IMR-90 (cell line): ENCODE results near the gene SPTSSB. TPM values are rescaled to one million over a fixed set of nuclear protein-coding genes. Genes with fewer than 3 reads are reported as not detected.

Source experiments
- ATAC-seq: fragments of 200-7000 bp; cut with Tn5 transposase; 2 replicates; pipeline ENCODE4 v1.9.1; 2020; ENCODE audit warnings: low read depth, mild to moderate bottlenecking, moderate library complexity
- BruUV-seq: library from RNA; stranded (reverse); fragments of 400-500 nt; replicated peaks from 2 replicates; lab custom pipeline; 2021; lab: Mats Ljungman, UMichigan
- CTCF ChIA-PET: fragments of 300-600 bp; formaldehyde crosslinking; extraction: SDS; loops from one replicate; lab custom pipeline; 2021; ENCODE audit warnings: antibody characterized with exemption; lab: Yijun Ruan, JAX
- POLR2A ChIA-PET: fragments of 300-600 bp; sonication (Branson Sonifier 250); formaldehyde crosslinking; loops from one replicate; lab custom pipeline; 2022; ENCODE audit warnings: antibody characterized with exemption; ENCODE audit not compliant: unreplicated experiment; lab: Charles Lee
- DNase-seq: peaks from one replicate; pipeline ENCODE4 v3.0.0; 2013
- H2AFZ ChIP-seq: replicated peaks from 2 replicates; pipeline ENCODE3; 2013; ENCODE audit warnings: low read length, mild to moderate bottlenecking; ENCODE audit not compliant: poor library complexity
- H2AK5ac ChIP-seq: 2 replicates; pipeline ENCODE4 v1.6.1; 2013; ENCODE audit warnings: low read depth, low read length, inconsistent platforms
- H2AK9ac ChIP-seq: replicated peaks from 2 replicates; pipeline ENCODE3; 2013; ENCODE audit warnings: mild to moderate bottlenecking, low read depth, low read length, moderate library complexity; ENCODE audit not compliant: poor library complexity
- H2BK120ac ChIP-seq: 2 replicates; pipeline ENCODE4 v1.6.1; 2013; ENCODE audit warnings: low read depth, low read length, inconsistent platforms
- H2BK15ac ChIP-seq: 3 replicates; pipeline ENCODE4 v1.6.1; 2013; ENCODE audit warnings: low read depth, low read length, inconsistent platforms
- H2BK20ac ChIP-seq: 2 replicates; pipeline ENCODE4 v1.6.1; 2013; ENCODE audit warnings: low read depth, mild to moderate bottlenecking, inconsistent platforms, low read length, moderate library complexity
- H2BK5ac ChIP-seq: 2 replicates; pipeline ENCODE4 v1.6.1; 2013; ENCODE audit warnings: mild to moderate bottlenecking, low read depth, low read length, inconsistent platforms; ENCODE audit not compliant: poor library complexity, severe bottlenecking
- H3K14ac ChIP-seq: replicated peaks from 2 replicates; pipeline ENCODE4 v1.6.1; 2013; ENCODE audit warnings: low read depth, low read length, inconsistent platforms
- H3K18ac ChIP-seq: 2 replicates; pipeline ENCODE4 v1.6.1; 2013; ENCODE audit warnings: low read depth, low read length, control low read depth
- H3K23ac ChIP-seq: 2 replicates; pipeline ENCODE4 v1.6.1; 2013; ENCODE audit warnings: low read depth, low read length, inconsistent platforms
- H3K27ac ChIP-seq: 2 replicates; pipeline ENCODE4 v1.5.1; 2013; ENCODE audit warnings: mild to moderate bottlenecking, control low read depth, low read length; ENCODE audit not compliant: insufficient read depth
- H3K27me3 ChIP-seq: 2 replicates; pipeline ENCODE4 v1.6.1; 2013; ENCODE audit warnings: low read length; ENCODE audit not compliant: control insufficient read depth, insufficient read depth
- H3K36me3 ChIP-seq: 2 replicates; pipeline ENCODE4 v1.6.1; 2013; ENCODE audit warnings: low read length, mixed read lengths; ENCODE audit not compliant: control insufficient read depth, insufficient read depth
- H3K4ac ChIP-seq: 2 replicates; pipeline ENCODE4 v1.6.1; 2013; ENCODE audit warnings: low read depth, low read length, inconsistent platforms
- H3K4me1 ChIP-seq: 2 replicates; pipeline ENCODE4 v1.6.1; 2013; ENCODE audit warnings: low read length, mixed read lengths; ENCODE audit not compliant: control insufficient read depth, insufficient read depth
- H3K4me2 ChIP-seq: 2 replicates; pipeline ENCODE4 v1.6.1; 2013; ENCODE audit warnings: low read depth, mild to moderate bottlenecking, control low read depth, low read length, moderate library complexity
- H3K4me3 ChIP-seq: 2 replicates; pipeline ENCODE4 v1.5.1; 2013; ENCODE audit warnings: low read depth, mild to moderate bottlenecking, control low read depth, low read length, moderate library complexity; ENCODE audit not compliant: insufficient read depth
- H3K56ac ChIP-seq: 2 replicates; pipeline ENCODE4 v1.6.1; 2013; ENCODE audit warnings: low read length, inconsistent platforms; ENCODE audit not compliant: insufficient read depth; ENCODE audit errors: extremely low read depth
- H3K79me1 ChIP-seq, 2 experiments: 2 replicates each; pipeline ENCODE4 v1.6.1; 2013; ENCODE audit warnings: low read length in 2 of 2, inconsistent platforms in 1 of 2, low read depth in 1 of 2
- H3K9ac ChIP-seq: 2 replicates; pipeline ENCODE4 v1.6.1; 2013; ENCODE audit warnings: low read depth, low read length, control low read depth
- H3K9me1 ChIP-seq: 2 replicates; pipeline ENCODE4 v1.6.1; 2013; ENCODE audit warnings: low read length, inconsistent platforms; ENCODE audit not compliant: insufficient read depth
- H3K9me3 ChIP-seq: 2 replicates; pipeline ENCODE4 v1.6.1; 2013; ENCODE audit warnings: low read length; ENCODE audit not compliant: control insufficient read depth, insufficient read depth
- H4K20me1 ChIP-seq: 2 replicates; pipeline ENCODE4 v1.6.1; 2013; ENCODE audit warnings: low read length, inconsistent platforms; ENCODE audit not compliant: insufficient read depth
- H4K5ac ChIP-seq: 2 replicates; pipeline ENCODE4 v1.6.1; 2013; ENCODE audit warnings: mild to moderate bottlenecking, low read depth, low read length, control low read depth
- H4K8ac ChIP-seq, 2 experiments: 2 replicates each; pipeline ENCODE4 v1.6.1; 2013; ENCODE audit warnings: low read depth in 2 of 2, low read length in 2 of 2, control low read depth in 1 of 2, inconsistent platforms in 1 of 2
- H4K91ac ChIP-seq: 2 replicates; pipeline ENCODE4 v1.6.1; 2013; ENCODE audit warnings: low read depth, low read length, inconsistent platforms; ENCODE audit not compliant: insufficient read depth
- CEBPB ChIP-seq: IDR thresholded peaks from 2 replicates; pipeline ENCODE4 v1.6.1; 2012; ENCODE audit warnings: low read depth, low read length, improper control_type of control experiment
- CTCF ChIP-seq: conservative IDR thresholded peaks from 2 replicates; pipeline ENCODE4 v1.5.1; 2012; ENCODE audit warnings: mild to moderate bottlenecking, low read depth, low read length, improper control_type of control experiment
- ELK1 ChIP-seq: fragments of 150-350 bp; IDR thresholded peaks from 2 replicates; pipeline ENCODE4 v1.6.1; 2016; ENCODE audit warnings: low read depth, mild to moderate bottlenecking, low read length, moderate library complexity, borderline replicate concordance
- MAFK ChIP-seq: IDR thresholded peaks from 2 replicates; pipeline ENCODE4 v1.6.1; 2012; ENCODE audit warnings: low read depth, low read length, improper control_type of control experiment
- NFE2L2 ChIP-seq: fragments of 150-350 bp; IDR thresholded peaks from 2 replicates; pipeline ENCODE4 v1.6.1; 2016; ENCODE audit warnings: low read depth, mild to moderate bottlenecking, low read length
- POLR2A ChIP-seq: IDR thresholded peaks from 2 replicates; pipeline ENCODE4 v1.6.1; 2012; ENCODE audit warnings: mild to moderate bottlenecking, low read depth, low read length
- RCOR1 ChIP-seq: IDR thresholded peaks from 2 replicates; pipeline ENCODE4 v1.6.1; 2012; ENCODE audit warnings: mild to moderate bottlenecking, low read length, improper control_type of control experiment; ENCODE audit not compliant: insufficient replicate concordance
- RFX5 ChIP-seq: IDR thresholded peaks from 2 replicates; pipeline ENCODE4 v1.8.0; 2012; ENCODE audit warnings: low read depth, mild to moderate bottlenecking, low read length, moderate library complexity
- USF2 ChIP-seq: fragments of 150-350 bp; IDR thresholded peaks from 2 replicates; pipeline ENCODE4 v1.6.1; 2017; ENCODE audit warnings: mild to moderate bottlenecking, antibody characterized with exemption, low read length, low read depth
- WGBS, 2 experiments: methylation state at CpG; one replicate each; pipeline versions ENCODE4 v1.1.5 to v1.1.7; 2013; ENCODE audit warnings: missing lambda C conversion rate in 2 of 2; ENCODE audit not compliant: insufficient read length in 1 of 2; ENCODE audit errors: extremely low coverage in 2 of 2; 5-methylcytosine and 5-hydroxymethylcytosine counted together
- dilution Hi-C: fragments of 300-500 bp; cut with HindIII; formaldehyde crosslinking; loops from one replicate; pipeline ENCODE4 v1.14.3; 2018; ENCODE audit warnings: low sequenced_read_pairs; ENCODE audit not compliant: unreplicated experiment
- in situ Hi-C: fragments of 300-500 bp; cut with MboI; formaldehyde crosslinking; loops from 3 replicates; pipeline ENCODE4 v1.14.3; 2019; ENCODE audit warnings: low sequenced_read_pairs, inconsistent platforms, mixed read lengths
- intact Hi-C: fragments of 100-400 bp; cut with micrococcal nuclease; formaldehyde crosslinking; loops from 2 replicates; pipeline ENCODE4 v1.10.0; 2022
- polyA plus RNA-seq, 3 experiments: library from polyadenylated mRNA; depleted of rRNA; stranded (reverse); fragments of >200 nt; gene quantifications; 2 replicates each; pipeline ENCODE4 v1.2.3, GENCODE V29; 2012; ENCODE audit warnings: low replicate concordance in 1 of 3
- total RNA-seq: library from RNA; depleted of rRNA; stranded (reverse); fragments of >200 nt; gene quantifications from 2 replicates; pipeline ENCODE4 v1.2.3, GENCODE V29; 2012

The SPTSSB gene
- total and polyA plus RNA-seq, 2 of the 4 experiments (the other 2 are of a cell fraction): not detected

GRCh38 chr3:161406594-161407555 is 35.6 kb upstream of the SPTSSB start (continued):
- TF ChIP-seq ELK1 (no peak), CEBPB (no peak)

- Histone ChIP-seq H3K27me3 (no peaks in the 10 kb centered on the region), H2BK20ac (no peak overlapping the region), H3K36me3 (no peaks in the 10 kb centered on the region), H2AK5ac (no peak overlapping the region), H3K4me2 (no peak overlapping the region), H2BK5ac (no peak overlapping the region), H3K27ac (no peak overlapping the region), H3K4ac (no peak overlapping the region), H3K4me3 (no peak overlapping the region), H3K4me1 (no peaks in the 10 kb centered on the region), H3K79me1 (no peaks in the 10 kb centered on the region), H3K9me3 (no peaks in the 10 kb centered on the region), H3K9ac (no peak overlapping the region), H3K18ac (no peak overlapping the region), H3K9me1 (no peaks in the 10 kb centered on the region), H4K91ac (no peak overlapping the region), H2BK15ac (no peak overlapping the region), H2BK120ac (no peak overlapping the region), H3K56ac (no peak overlapping the region), H4K8ac (no peak overlapping the region), H4K5ac (no peak overlapping the region), H2AK9ac (no peak overlapping the region), H3K14ac (no peak overlapping the region), H3K23ac (no peak overlapping the region), H2AFZ (no peak overlapping the region), H4K20me1 (no peaks in the 10 kb centered on the region)
- ChIA-PET CTCF (interaction anchor here (1.2 kb wide), 1 partner anchor 13 kb away, joined by 3 read pairs; no protein-coding TSS in a partner anchor), POLR2A (no interaction called here)
- ATAC-seq: no peak
- WGBS, 2 experiments: 89% methylated on average over 3 of the region's 4 CpGs; no CpG with 5 or more reads in 1 of the 2 experiments
- intact Hi-C loops: loop anchor here (5.0 kb wide), 1 partner anchor 484 kb away; no protein-coding TSS in a partner anchor
- BruUV-seq: no TSS peak
- in situ Hi-C loops: loop anchor here (25.0 kb wide), 2 partner anchors 469 to 694 kb away; no protein-coding TSS in a partner anchor
- no peak for DNase-seq
- dilution Hi-C loops: no loop called here
- TF ChIP-seq ELK1 (no peak), USF2 (no peak), CTCF (no peak), RCOR1 (no peak), CEBPB (no peak), RFX5 (no peak), NFE2L2 (no peak), POLR2A (no peak), MAFK (no peak)
Observed at GRCh38 chr3:161405836-161406235, 34.5 kb upstream of the SPTSSB start.
